ENCODE results near the gene SETD4. TPM values are rescaled to one million over a fixed set of nuclear protein-coding genes. Genes with fewer than 3 reads are reported as not detected.

SETD4 gene
- total RNA-seq, 3 donors from 2014 or later (not counting 1 experiment from before 2014, with no cell fraction given), result 19.1 to 29.3 (median 22.5) TPM

DNA sequence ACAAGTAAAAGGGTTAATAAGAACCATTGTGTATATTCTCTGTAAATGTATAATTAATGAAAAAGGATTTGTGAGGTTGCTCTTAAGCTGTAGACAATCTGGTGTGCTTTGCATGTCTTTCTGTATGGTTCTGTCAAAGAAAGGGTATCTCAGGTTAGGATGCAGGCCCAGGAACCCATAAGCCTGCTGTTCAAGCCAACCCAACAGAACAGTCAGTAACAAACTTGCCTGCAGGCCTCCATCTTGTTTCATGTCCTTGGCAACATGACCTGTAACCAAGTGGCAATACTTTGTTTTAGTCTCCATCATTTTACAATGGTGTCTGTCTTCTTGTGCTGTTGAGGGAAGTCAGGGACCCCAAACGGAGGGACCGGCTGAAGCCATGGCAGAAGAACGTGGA is 38.7 kb upstream of the SETD4 start:
- peaks cover under 1% of the 10 kb centered on the region for H3K36me3 Mint-ChIP-seq
- Histone ChIP-seq H3K9me3 (ENCODE audit: control insufficient read depth, insufficient read depth, low read length) (peaks cover 7% of the 10 kb centered on the region), H3K27ac (ENCODE audit: low read length) (no peak overlapping the region), H3K36me3 (ENCODE audit: control insufficient read depth, insufficient read depth, low read length) (no peaks in the 10 kb centered on the region), H3K4me3 (ENCODE audit: low read length) (no peak overlapping the region), H3K4me1 (ENCODE audit: control insufficient read depth, insufficient read depth, low read length) (no peaks in the 10 kb centered on the region), H3K27me3 (ENCODE audit: control insufficient read depth, insufficient read depth, low read length) (no peaks in the 10 kb centered on the region)
- DNase-seq (no peak), ATAC-seq (no peak)
- WGBS (ENCODE audit: insufficient coverage), result 97% methylated on average over 3 of the region's 3 CpGs
- H3K27ac Mint-ChIP-seq, result no peak overlapping the region
- no peaks in the 10 kb centered on the region for H3K4me1 Mint-ChIP-seq
- H3K4me3 Mint-ChIP-seq, result no peak overlapping the region
- TF ChIP-seq, protein P1, sequence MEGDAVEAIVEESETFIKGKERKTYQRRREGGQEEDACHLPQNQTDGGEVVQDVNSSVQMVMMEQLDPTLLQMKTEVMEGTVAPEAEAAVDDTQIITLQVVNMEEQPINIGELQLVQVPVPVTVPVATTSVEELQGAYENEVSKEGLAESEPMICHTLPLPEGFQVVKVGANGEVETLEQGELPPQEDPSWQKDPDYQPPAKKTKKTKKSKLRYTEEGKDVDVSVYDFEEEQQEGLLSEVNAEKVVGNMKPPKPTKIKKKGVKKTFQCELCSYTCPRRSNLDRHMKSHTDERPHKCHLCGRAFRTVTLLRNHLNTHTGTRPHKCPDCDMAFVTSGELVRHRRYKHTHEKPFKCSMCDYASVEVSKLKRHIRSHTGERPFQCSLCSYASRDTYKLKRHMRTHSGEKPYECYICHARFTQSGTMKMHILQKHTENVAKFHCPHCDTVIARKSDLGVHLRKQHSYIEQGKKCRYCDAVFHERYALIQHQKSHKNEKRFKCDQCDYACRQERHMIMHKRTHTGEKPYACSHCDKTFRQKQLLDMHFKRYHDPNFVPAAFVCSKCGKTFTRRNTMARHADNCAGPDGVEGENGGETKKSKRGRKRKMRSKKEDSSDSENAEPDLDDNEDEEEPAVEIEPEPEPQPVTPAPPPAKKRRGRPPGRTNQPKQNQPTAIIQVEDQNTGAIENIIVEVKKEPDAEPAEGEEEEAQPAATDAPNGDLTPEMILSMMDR (IDR thresholded peaks at IDR 0.05), result no peak
- H3K27me3 Mint-ChIP-seq (ENCODE audit: low read depth in 2 of 2), result peaks cover 12 to 34% of the 10 kb centered on the region in 2 donors
- intact Hi-C loops (cut with micrococcal nuclease), result no loop called here
- H3K9me3 Mint-ChIP-seq, result no peaks in the 10 kb centered on the region

DNA sequence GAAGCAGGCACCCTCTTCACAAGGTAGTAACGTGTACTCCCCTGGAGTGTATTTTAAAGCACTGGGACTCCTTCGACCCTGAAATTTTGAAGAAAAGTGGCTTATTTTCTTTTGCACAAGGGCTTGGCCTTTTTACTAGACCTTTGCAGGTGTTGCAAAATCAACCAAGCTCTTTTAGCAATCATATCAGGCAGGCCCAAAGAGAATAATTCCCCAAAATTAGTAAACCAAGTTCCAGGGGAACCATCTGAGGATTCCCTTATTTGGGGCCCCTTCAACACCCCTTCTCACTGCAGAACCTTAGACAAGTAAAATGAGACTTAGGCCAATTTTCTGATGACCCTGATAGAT is 37.8 kb upstream of the SETD4 start:
- Mint-ChIP-seq H3K27ac (no peak overlapping the region), H3K4me3 (no peak overlapping the region), H3K9me3 (peaks cover 6% of the 10 kb centered on the region in 2 donors), H3K36me3 (peaks cover 9% of the 10 kb centered on the region), H3K4me1 (no peaks in the 10 kb centered on the region), H3K27me3 (ENCODE audit: low read depth in 2 of 2) (peaks cover 9 to 34% of the 10 kb centered on the region in 2 donors)
- Histone ChIP-seq H3K4me1 (ENCODE audit: control insufficient read depth, insufficient read depth, low read length) (no peaks in the 10 kb centered on the region), H3K27ac (ENCODE audit: low read length) (no peak overlapping the region), H3K9me3 (ENCODE audit: control insufficient read depth, insufficient read depth, low read length) (peaks cover 13% of the 10 kb centered on the region), H3K27me3 (ENCODE audit: control insufficient read depth, insufficient read depth, low read length) (no peaks in the 10 kb centered on the region), H3K36me3 (ENCODE audit: control insufficient read depth, insufficient read depth, low read length) (no peaks in the 10 kb centered on the region), H3K4me3 (ENCODE audit: low read length) (no peak overlapping the region)
- intact Hi-C loops (cut with micrococcal nuclease), result no loop called here
- WGBS (ENCODE audit: insufficient coverage), result 25% methylated on average over 2 of the region's 2 CpGs
- ATAC-seq (no peak), DNase-seq (no peak)
- TF ChIP-seq, protein P1 (IDR thresholded peaks at IDR 0.05), result no peak

DNA sequence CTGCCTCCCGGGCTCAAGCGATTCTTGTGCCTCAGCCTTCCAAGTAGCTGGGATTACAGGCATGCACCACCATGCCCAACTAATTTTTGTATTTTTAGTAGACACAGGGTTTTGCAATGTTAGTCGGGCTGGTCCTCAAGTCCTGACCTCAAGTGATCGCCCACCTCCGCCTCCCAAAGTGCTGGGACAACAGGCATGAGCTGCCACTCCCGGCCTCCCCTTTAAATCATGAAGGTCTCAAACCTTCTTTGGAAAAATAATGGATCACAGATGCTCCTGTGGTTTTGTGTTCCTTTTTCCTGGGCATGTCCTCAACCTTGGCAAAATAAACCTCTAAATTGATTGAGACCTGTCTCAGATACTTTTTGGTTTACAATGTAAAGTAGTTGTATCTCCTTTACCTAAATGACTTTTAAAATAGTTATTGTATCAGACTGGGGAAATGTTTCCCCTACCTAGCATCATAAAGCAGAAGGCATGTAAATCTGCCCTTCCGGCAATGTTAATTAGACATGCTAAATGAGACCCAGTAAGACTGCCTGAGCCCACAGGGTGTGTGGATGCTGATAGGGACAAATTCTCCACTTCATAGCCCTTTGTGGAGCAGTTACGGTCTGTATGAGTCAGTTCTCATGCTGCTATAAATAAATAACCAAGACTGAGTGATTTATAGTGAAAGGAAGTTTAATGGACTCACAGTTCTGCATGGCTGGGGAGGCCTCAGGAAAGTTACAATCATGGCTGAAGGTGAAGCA is 37.3 kb upstream of the SETD4 start:
- DNase-seq (no peak), ATAC-seq (no peak)
- Mint-ChIP-seq H3K27ac (no peak overlapping the region), H3K27me3 (ENCODE audit: low read depth in 2 of 2) (peaks cover 9 to 35% of the 10 kb centered on the region in 2 donors), H3K4me1 (no peaks in the 10 kb centered on the region), H3K4me3 (no peak overlapping the region), H3K9me3 (peaks cover 6% of the 10 kb centered on the region in 2 donors), H3K36me3 (peaks cover 10% of the 10 kb centered on the region)
- intact Hi-C loops (cut with micrococcal nuclease), result no loop called here
- Histone ChIP-seq H3K27ac (ENCODE audit: low read length) (no peak overlapping the region), H3K27me3 (ENCODE audit: control insufficient read depth, insufficient read depth, low read length) (no peaks in the 10 kb centered on the region), H3K36me3 (ENCODE audit: control insufficient read depth, insufficient read depth, low read length) (no peaks in the 10 kb centered on the region), H3K9me3 (ENCODE audit: control insufficient read depth, insufficient read depth, low read length) (peaks cover 19% of the 10 kb centered on the region), H3K4me3 (ENCODE audit: low read length) (no peak overlapping the region), H3K4me1 (ENCODE audit: control insufficient read depth, insufficient read depth, low read length) (no peaks in the 10 kb centered on the region)
- WGBS (ENCODE audit: insufficient coverage), result 79% methylated on average over 8 of the region's 8 CpGs
- TF ChIP-seq, protein P1 (IDR thresholded peaks at IDR 0.05), result no peak

Measured in natural killer cell (primary cell).